Measurements from ENCODE around the gene TLE5.

- TF ChIP-seq POLR2A (IDR thresholded peaks at IDR 0.05): no peak
- no peak for TF ChIP-seq CTCF (IDR thresholded peaks at IDR 0.05)
These were observed 9.5 kb upstream of the TLE5 start for GRCh38 chr19:3071768-3072167.
